Measurements from ENCODE around the gene KRTAP5-1. TPM values are rescaled to one million over a fixed set of nuclear protein-coding genes. Genes with fewer than 3 reads are reported as not detected.

KRTAP5-1 gene
- total and polyA plus RNA-seq, 8 donors = 0.50 TPM; not detected in 7

GRCh38 chr11:1630271-1630670 lies 45.2 kb upstream of the KRTAP5-1 start:
- 46 to 69% (median 67%) methylated on average over 1 to 2 of the region's 2 CpGs for WGBS, 5 donors
- TF ChIP-seq EP300 (IDR thresholded peaks at IDR 0.05) (no peak), CTCF (IDR thresholded peaks at IDR 0.05) (no peak), POLR2AphosphoS5 (IDR thresholded peaks at IDR 0.05) (no peak), POLR2A (IDR thresholded peaks at IDR 0.05) (no peak)
- H3K4me1 ChIP-seq = peaks cover 0 to 9% (median 3%) of the 10 kb centered on the region in 4 donors
- no peak overlapping the region for H3K27ac ChIP-seq
- peaks cover 0 to 88% (median 37%) of the 10 kb centered on the region in 3 donors for H3K27me3 ChIP-seq
- no peak for DNase-seq
- no peak overlapping the region for H3K4me3 ChIP-seq
- H3K9me3 ChIP-seq = no peaks in the 10 kb centered on the region
- intact Hi-C loops (cut with DNase I; ENCODE audit: low total_unique reads) = no loop called here
- H3K36me3 ChIP-seq = no peaks in the 10 kb centered on the region

- peaks cover 0 to 87% (median 37%) of the 10 kb centered on the region in 3 donors for H3K27me3 ChIP-seq
- TF ChIP-seq POLR2A (IDR thresholded peaks at IDR 0.05) (no peak), POLR2AphosphoS5 (IDR thresholded peaks at IDR 0.05) (no peak), EP300 (IDR thresholded peaks at IDR 0.05) (no peak), CTCF (IDR thresholded peaks at IDR 0.05) (no peak)
- intact Hi-C loops (cut with DNase I; ENCODE audit: low total_unique reads) = no loop called here
- H3K9me3 ChIP-seq = no peaks in the 10 kb centered on the region
- no peak for DNase-seq
- peaks cover 0 to 9% (median 3%) of the 10 kb centered on the region in 4 donors for H3K4me1 ChIP-seq
- no peak within 1 kb of the TSS for H3K27ac ChIP-seq
- WGBS, 5 donors = 67 to 76% (median 71%) methylated on average over 16 to 25 of the region's 26 CpGs
- H3K4me3 ChIP-seq = no peak within 1 kb of the TSS
- H3K36me3 ChIP-seq = no peaks in the 10 kb centered on the region
Observed at GRCh38 chr11:1629326-1630185, 44.5 kb upstream of the KRTAP5-1 start, which contains the start of gene KRTAP5-5. Gene KRTAP5-5, plus strand, starts transcription at chr11:1629775. Its CDS starts 66 bp downstream, at chr11:1629841.

- intact Hi-C loops (cut with DNase I; ENCODE audit: low total_unique reads) = no loop called here
- WGBS, 5 donors = 25 to 53% (median 28%) methylated on average over 17 to 35 of the region's 35 CpGs
- TF ChIP-seq POLR2AphosphoS5 (IDR thresholded peaks at IDR 0.05) (no peak), EP300 (IDR thresholded peaks at IDR 0.05) (no peak), POLR2A (IDR thresholded peaks at IDR 0.05) (no peak), CTCF (IDR thresholded peaks at IDR 0.05) (peak in 5 of 7 experiments; percentile 27 to 91 (median 85))
Observed at GRCh38 chr11:1628506-1629325, 43.6 kb upstream of the KRTAP5-1 start.

GRCh38 chr11:1625541-1625940 lies 40.5 kb upstream of the KRTAP5-1 start:
- no peak for DNase-seq
- intact Hi-C loops (cut with DNase I; ENCODE audit: low total_unique reads) = no loop called here
- no peak overlapping the region for H3K4me3 ChIP-seq
- peaks cover 0 to 9% (median 3%) of the 10 kb centered on the region in 4 donors for H3K4me1 ChIP-seq
- H3K27me3 ChIP-seq = peaks cover 0 to 71% (median 13%) of the 10 kb centered on the region in 3 donors
- TF ChIP-seq POLR2A (IDR thresholded peaks at IDR 0.05) = no peak
- no peak for TF ChIP-seq EP300 (IDR thresholded peaks at IDR 0.05)
- no peak for TF ChIP-seq POLR2AphosphoS5 (IDR thresholded peaks at IDR 0.05)
- no peak for TF ChIP-seq CTCF (IDR thresholded peaks at IDR 0.05)
- no peaks in the 10 kb centered on the region for H3K9me3 ChIP-seq
- 75 to 87% (median 81%) methylated on average over 11 to 13 of the region's 13 CpGs for WGBS, 5 donors
- H3K36me3 ChIP-seq = no peaks in the 10 kb centered on the region
- no peak overlapping the region for H3K27ac ChIP-seq

More at GRCh38 chr11:1628506-1629325, 43.6 kb upstream of the KRTAP5-1 start:
- peak; percentile 58 to 82 for DNase-seq
- Histone ChIP-seq H3K36me3 (no peaks in the 10 kb centered on the region), H3K27ac (no peak overlapping the region), H3K4me3 (no peak overlapping the region), H3K4me1 (peaks cover 0 to 9% (median 3%) of the 10 kb centered on the region in 4 donors), H3K9me3 (no peaks in the 10 kb centered on the region), H3K27me3 (peaks cover 0 to 80% (median 30%) of the 10 kb centered on the region in 3 donors)

Measured in stomach (tissue), 9 donors.